NCI-H1105 treated with DMSO at 0.1 percent for 48 hours (cell line): ENCODE results near the gene CRABP2.

Experiments
- DNase-seq: peaks from one replicate; lab custom pipeline; 2025; lab: John Stamatoyannopoulos, UW

Gene CRABP2

GRCh38 chr1:156708218-156708661 lies 2.9 kb upstream of the CRABP2 start:
- DNase-seq: no peak

GRCh38 chr1:156707417-156708217 lies 2.2 kb upstream of the CRABP2 start:
- DNase-seq: no peak

- DNase-seq: no peak
Observed at GRCh38 chr1:156706657-156707416, 1.5 kb upstream of the CRABP2 start.

GRCh38 chr1:156705918-156706656 lies 704 bp upstream of the CRABP2 start:
- peak; percentile 79 for DNase-seq

- peak; percentile 23 for DNase-seq
Observed at GRCh38 chr1:156704930-156705320, 458 bp downstream of the CRABP2 start.

- DNase-seq: no peak
Observed at GRCh38 chr1:156704166-156704711, 1.1 kb downstream of the CRABP2 start.

- no peak for DNase-seq
Observed at GRCh38 chr1:156703741-156704140, 1.6 kb downstream of the CRABP2 start.

GRCh38 chr1:156703336-156703735 lies 2.0 kb downstream of the CRABP2 start:
- DNase-seq: peak; percentile 45

GRCh38 chr1:156700736-156701531 lies 4.4 kb downstream of the CRABP2 start:
- DNase-seq: no peak

GRCh38 chr1:156698995-156699394 lies 6.4 kb downstream of the CRABP2 start:
- no peak for DNase-seq

GRCh38 chr1:156697481-156697880 lies 7.9 kb downstream of the CRABP2 start:
- DNase-seq: no peak

GRCh38 chr1:156696755-156697154 lies 8.6 kb downstream of the CRABP2 start:
- DNase-seq: no peak

GRCh38 chr1:156694690-156694962 lies 10.8 kb downstream of the CRABP2 start:
- no peak for DNase-seq

GRCh38 chr1:156693848-156694689 lies 11.3 kb downstream of the CRABP2 start:
- no peak for DNase-seq

GRCh38 chr1:156692925-156693847 lies 12.2 kb downstream of the CRABP2 start:
- peak; percentile 84 for DNase-seq

- DNase-seq: no peak
Observed at GRCh38 chr1:156692441-156692924, 12.9 kb downstream of the CRABP2 start.

- no peak for DNase-seq
Observed at GRCh38 chr1:156691665-156692440, 13.5 kb downstream of the CRABP2 start.

- no peak for DNase-seq
Observed at GRCh38 chr1:156691191-156691590, 14.2 kb downstream of the CRABP2 start.

- DNase-seq: no peak
Observed at GRCh38 chr1:156690675-156691036, 14.7 kb downstream of the CRABP2 start.
